ACC112 (cell line): ENCODE data around the gene SEMA3F.

Source experiments
- H2AFZ ChIP-seq: fragments of 200-600 bp; sonication (generic); one replicate; pipeline ENCODE4 v1.6.0; 2017; ENCODE audit warnings: antibody characterized with exemption, low read length; ENCODE audit not compliant: unreplicated experiment
- H3K27ac ChIP-seq: fragments of 200-600 bp; sonication (generic); 2 replicates; pipeline ENCODE4 v1.5.1; 2014; ENCODE audit warnings: low read depth, mild to moderate bottlenecking, antibody characterized with exemption, low read length, moderate library complexity
- H3K27me3 ChIP-seq: fragments of 200-600 bp; sonication (generic); 2 replicates; pipeline ENCODE4 v1.6.1; 2014; ENCODE audit warnings: mild to moderate bottlenecking, antibody characterized with exemption, low read length, moderate library complexity, mixed read lengths; ENCODE audit not compliant: insufficient read depth
- H3K36me3 ChIP-seq: fragments of 200-600 bp; sonication (generic); 2 replicates; pipeline ENCODE4 v1.6.1; 2016; ENCODE audit warnings: mild to moderate bottlenecking, antibody characterized with exemption, low read length, moderate library complexity, mixed read lengths; ENCODE audit not compliant: insufficient read depth
- H3K4me1 ChIP-seq: fragments of 200-600 bp; sonication (generic); one replicate; pipeline ENCODE4 v1.6.1; 2016; ENCODE audit warnings: low read length, mixed read lengths; ENCODE audit not compliant: insufficient read depth, unreplicated experiment, control insufficient read depth
- H3K4me3 ChIP-seq: fragments of 200-600 bp; sonication (generic); 2 replicates; pipeline ENCODE4 v1.5.1; 2014; ENCODE audit warnings: mild to moderate bottlenecking, low read depth, low read length
- H3K79me2 ChIP-seq: fragments of 200-600 bp; sonication (generic); one replicate; pipeline ENCODE4 v1.6.0; 2016; ENCODE audit warnings: low read length; ENCODE audit not compliant: control insufficient read depth, unreplicated experiment, insufficient read depth

The SEMA3F gene

GRCh38 chr3:50154840-50155490 lies at the start of gene SEMA3F:
Gene SEMA3F (plus strand): TSS chr3:50155324. CDS start chr3:50159623, 4,299 bp downstream.
- Histone ChIP-seq H3K36me3 (no peaks in the 10 kb centered on the region), H3K27ac (no peak within 1 kb of the TSS), H2AFZ (no peak within 1 kb of the TSS)

GRCh38 chr3:50111757-50112156 lies 43.4 kb upstream of the SEMA3F start:
- H3K36me3 ChIP-seq: peaks cover 69% of the 10 kb centered on the region
- no peak overlapping the region for H3K4me3 ChIP-seq
- no peaks in the 10 kb centered on the region for H3K4me1 ChIP-seq
- H3K79me2 ChIP-seq: no peaks in the 10 kb centered on the region
- H3K27me3 ChIP-seq: no peaks in the 10 kb centered on the region
- no peak overlapping the region for H2AFZ ChIP-seq
- no peak overlapping the region for H3K27ac ChIP-seq

More at GRCh38 chr3:50154840-50155490, at the start of gene SEMA3F:
- Histone ChIP-seq H3K27me3 (no peaks in the 10 kb centered on the region), H3K4me1 (peaks cover 35% of the 10 kb centered on the region), H3K4me3 (peak within 1 kb of the TSS; percentile 79), H3K79me2 (peaks cover 19% of the 10 kb centered on the region)

GRCh38 chr3:50112462-50112861 lies 42.7 kb upstream of the SEMA3F start:
- Histone ChIP-seq H3K4me3 (no peak overlapping the region), H3K27me3 (no peaks in the 10 kb centered on the region), H3K79me2 (no peaks in the 10 kb centered on the region), H3K27ac (no peak overlapping the region), H2AFZ (no peak overlapping the region), H3K36me3 (peaks cover 70% of the 10 kb centered on the region), H3K4me1 (no peaks in the 10 kb centered on the region)

GRCh38 chr3:50117120-50117519 lies 38.0 kb upstream of the SEMA3F start:
- no peak overlapping the region for H3K4me3 ChIP-seq
- H3K27me3 ChIP-seq: no peaks in the 10 kb centered on the region
- H2AFZ ChIP-seq: no peak overlapping the region
- peaks cover 47% of the 10 kb centered on the region for H3K36me3 ChIP-seq
- no peaks in the 10 kb centered on the region for H3K4me1 ChIP-seq
- H3K27ac ChIP-seq: no peak overlapping the region
- no peaks in the 10 kb centered on the region for H3K79me2 ChIP-seq

GRCh38 chr3:50118237-50118636 lies 36.9 kb upstream of the SEMA3F start:
- Histone ChIP-seq H3K4me3 (no peak overlapping the region), H3K27me3 (no peaks in the 10 kb centered on the region), H3K4me1 (no peaks in the 10 kb centered on the region), H3K27ac (no peak overlapping the region), H2AFZ (no peak overlapping the region), H3K36me3 (peaks cover 39% of the 10 kb centered on the region), H3K79me2 (no peaks in the 10 kb centered on the region)

GRCh38 chr3:50119786-50120185 lies 35.3 kb upstream of the SEMA3F start:
- H3K27me3 ChIP-seq: no peaks in the 10 kb centered on the region
- H3K27ac ChIP-seq: no peak overlapping the region
- no peak overlapping the region for H3K4me3 ChIP-seq
- peaks cover 28% of the 10 kb centered on the region; the same call in 1 of the 2 replicates for H3K36me3 ChIP-seq
- H3K4me1 ChIP-seq: peaks cover 6% of the 10 kb centered on the region
- no peaks in the 10 kb centered on the region for H3K79me2 ChIP-seq
- no peak overlapping the region for H2AFZ ChIP-seq

- H3K79me2 ChIP-seq: no peaks in the 10 kb centered on the region
- H3K4me1 ChIP-seq: peaks cover 8% of the 10 kb centered on the region
- H3K27me3 ChIP-seq: no peaks in the 10 kb centered on the region
- H3K27ac ChIP-seq: no peak overlapping the region
- no peak overlapping the region for H3K4me3 ChIP-seq
- H3K36me3 ChIP-seq: peaks cover 23% of the 10 kb centered on the region; the same call in 1 of the 2 replicates
- no peak overlapping the region for H2AFZ ChIP-seq
These were observed 34.6 kb upstream of the SEMA3F start for GRCh38 chr3:50120364-50121071.

- Histone ChIP-seq H3K4me1 (peaks cover 9% of the 10 kb centered on the region), H2AFZ (no peak overlapping the region), H3K27me3 (no peaks in the 10 kb centered on the region), H3K27ac (no peak overlapping the region), H3K79me2 (no peaks in the 10 kb centered on the region), H3K4me3 (no peak overlapping the region), H3K36me3 (peaks cover 16% of the 10 kb centered on the region; the same call in 1 of the 2 replicates)
These were observed 33.8 kb upstream of the SEMA3F start for GRCh38 chr3:50121072-50122032.

GRCh38 chr3:50122071-50122470 lies 33.1 kb upstream of the SEMA3F start:
- H3K27me3 ChIP-seq: no peaks in the 10 kb centered on the region
- peaks cover 12% of the 10 kb centered on the region for H3K4me1 ChIP-seq
- peaks cover 9% of the 10 kb centered on the region; the same call in 1 of the 2 replicates for H3K36me3 ChIP-seq
- H2AFZ ChIP-seq: no peak overlapping the region
- no peaks in the 10 kb centered on the region for H3K79me2 ChIP-seq
- no peak overlapping the region for H3K4me3 ChIP-seq
- H3K27ac ChIP-seq: no peak overlapping the region

- no peaks in the 10 kb centered on the region for H3K27me3 ChIP-seq
- no peak overlapping the region for H3K27ac ChIP-seq
- H3K4me3 ChIP-seq: no peak overlapping the region
- H3K79me2 ChIP-seq: no peaks in the 10 kb centered on the region
- peaks cover 5% of the 10 kb centered on the region; the same call in 1 of the 2 replicates for H3K36me3 ChIP-seq
- no peak overlapping the region for H2AFZ ChIP-seq
- peaks cover 12% of the 10 kb centered on the region for H3K4me1 ChIP-seq
These were observed 32.3 kb upstream of the SEMA3F start for GRCh38 chr3:50122661-50123391.
